Psoas muscle (tissue), 8 donors: ENCODE data around the gene RTBDN. TPM values are rescaled to one million over a fixed set of nuclear protein-coding genes. Genes with fewer than 3 reads are reported as not detected.

Experiments
- ATAC-seq, 4 donors: fragments of 200-7000 bp; cut with Tn5 transposase; one replicate each; pipeline ENCODE4 v1.9.1; 2020; ENCODE audit warnings: moderate library complexity in 3 of 4, mild to moderate bottlenecking in 2 of 4
- DNase-seq, 2 donors: peaks; one replicate each; pipeline ENCODE4 v3.0.0-alpha.2; 2020
- H3K27ac ChIP-seq: fragments of 200-600 bp; one replicate; pipeline ENCODE4 v1.8.0; 2022
- H3K27me3 ChIP-seq, 3 donors: fragments of 200-600 bp in 1 of 3; one replicate each; pipeline versions ENCODE4 v1.6.1 to v1.8.0; 2013 to 2022; ENCODE audit warnings: low read length in 2 of 3, mild to moderate bottlenecking in 2 of 3, moderate library complexity in 1 of 3; ENCODE audit not compliant: insufficient read depth in 3 of 3
- H3K36me3 ChIP-seq, 2 donors: fragments of 200-600 bp in 1 of 2; one replicate each; pipeline versions ENCODE4 v1.6.1 to v1.8.0; 2013 to 2022; ENCODE audit warnings: low read depth in 1 of 2, mild to moderate bottlenecking in 1 of 2, moderate library complexity in 1 of 2; ENCODE audit not compliant: insufficient read depth in 1 of 2
- H3K4me1 ChIP-seq: fragments of 200-600 bp; one replicate; pipeline ENCODE4 v1.8.0; 2022
- H3K4me3 ChIP-seq: fragments of 200-600 bp; one replicate; pipeline ENCODE4 v1.8.0; 2022; ENCODE audit warnings: mild to moderate bottlenecking
- H3K9me3 ChIP-seq: fragments of 200-600 bp; one replicate; pipeline ENCODE4 v1.8.0; 2022
- WGBS, 3 donors: extraction: QIAGEN DNeasy Blood & Tissue Kit; methylation state at CpG; one replicate each; pipeline versions ENCODE4 v1.1.6 to v1.1.7; 2013; 5-methylcytosine and 5-hydroxymethylcytosine counted together
- intact Hi-C, 2 donors: fragments of 100-400 bp; cut with DNase I; formaldehyde crosslinking; loops; one replicate each; pipeline versions ENCODE4 v1.11.0 to v1.14.2; 2022
- polyA plus RNA-seq, 3 donors: library from polyadenylated mRNA; stranded (reverse); fragments of 200-250 nt; gene quantifications; one replicate each; pipeline ENCODE4 v1.2.3, GENCODE V29; 2013
- total RNA-seq, 4 donors: library from RNA; stranded (reverse); fragmentation: NEBNext Ultra II Directional in 2 of 4; extraction: Animal tissue kit (Norgen Biotek cat#: 25700) in 2 of 4; gene quantifications; one replicate each; pipeline versions ENCODE4 v1.2.1 to v1.2.4, GENCODE V29; 2021 to 2023
- TF ChIP-seq, protein P1 (sequence below): fragments of 200-600 bp; IDR thresholded peaks from one replicate; pipeline ENCODE4 v1.8.0; 2022; ENCODE audit warnings: antibody characterized with exemption
- donor health status: healthy with polysubstance abuse.
- donor health status: DM: no; HTN: no; CAD: no; lungs with moderate emphysema.
- donor health status: Bipolar disorder and iron deficiency.
- donor health status: healthy.
- donor health status: DM: yes; HTN: yes; CAD: no.
- donor health status: DM: no; HTN: no; CAD: no.
- donor health status: DM: no; HTN: no; CAD: no.
- donor health status: DM: yes; HTN: yes; CAD: no.

Gene RTBDN
- total and polyA plus RNA-seq, 7 donors = 0.05 TPM; not detected in 6

GRCh38 chr19:12875086-12875485 is 40.7 kb upstream of the RTBDN start:
- Histone ChIP-seq H3K4me3 (no peak overlapping the region), H3K36me3 (peaks cover 3 to 42% of the 10 kb centered on the region in 2 donors), H3K4me1 (peaks cover 2% of the 10 kb centered on the region), H3K27me3 (no peaks in the 10 kb centered on the region), H3K9me3 (no peaks in the 10 kb centered on the region), H3K27ac (no peak overlapping the region)
- intact Hi-C loops = no loop called here
- TF ChIP-seq, protein P1, sequence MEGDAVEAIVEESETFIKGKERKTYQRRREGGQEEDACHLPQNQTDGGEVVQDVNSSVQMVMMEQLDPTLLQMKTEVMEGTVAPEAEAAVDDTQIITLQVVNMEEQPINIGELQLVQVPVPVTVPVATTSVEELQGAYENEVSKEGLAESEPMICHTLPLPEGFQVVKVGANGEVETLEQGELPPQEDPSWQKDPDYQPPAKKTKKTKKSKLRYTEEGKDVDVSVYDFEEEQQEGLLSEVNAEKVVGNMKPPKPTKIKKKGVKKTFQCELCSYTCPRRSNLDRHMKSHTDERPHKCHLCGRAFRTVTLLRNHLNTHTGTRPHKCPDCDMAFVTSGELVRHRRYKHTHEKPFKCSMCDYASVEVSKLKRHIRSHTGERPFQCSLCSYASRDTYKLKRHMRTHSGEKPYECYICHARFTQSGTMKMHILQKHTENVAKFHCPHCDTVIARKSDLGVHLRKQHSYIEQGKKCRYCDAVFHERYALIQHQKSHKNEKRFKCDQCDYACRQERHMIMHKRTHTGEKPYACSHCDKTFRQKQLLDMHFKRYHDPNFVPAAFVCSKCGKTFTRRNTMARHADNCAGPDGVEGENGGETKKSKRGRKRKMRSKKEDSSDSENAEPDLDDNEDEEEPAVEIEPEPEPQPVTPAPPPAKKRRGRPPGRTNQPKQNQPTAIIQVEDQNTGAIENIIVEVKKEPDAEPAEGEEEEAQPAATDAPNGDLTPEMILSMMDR = no peak
- ATAC-seq (no peak), DNase-seq (no peak)
- WGBS, 3 donors = 90 to 94% (median 93%) methylated on average over 6 of the region's 6 CpGs

DNA sequence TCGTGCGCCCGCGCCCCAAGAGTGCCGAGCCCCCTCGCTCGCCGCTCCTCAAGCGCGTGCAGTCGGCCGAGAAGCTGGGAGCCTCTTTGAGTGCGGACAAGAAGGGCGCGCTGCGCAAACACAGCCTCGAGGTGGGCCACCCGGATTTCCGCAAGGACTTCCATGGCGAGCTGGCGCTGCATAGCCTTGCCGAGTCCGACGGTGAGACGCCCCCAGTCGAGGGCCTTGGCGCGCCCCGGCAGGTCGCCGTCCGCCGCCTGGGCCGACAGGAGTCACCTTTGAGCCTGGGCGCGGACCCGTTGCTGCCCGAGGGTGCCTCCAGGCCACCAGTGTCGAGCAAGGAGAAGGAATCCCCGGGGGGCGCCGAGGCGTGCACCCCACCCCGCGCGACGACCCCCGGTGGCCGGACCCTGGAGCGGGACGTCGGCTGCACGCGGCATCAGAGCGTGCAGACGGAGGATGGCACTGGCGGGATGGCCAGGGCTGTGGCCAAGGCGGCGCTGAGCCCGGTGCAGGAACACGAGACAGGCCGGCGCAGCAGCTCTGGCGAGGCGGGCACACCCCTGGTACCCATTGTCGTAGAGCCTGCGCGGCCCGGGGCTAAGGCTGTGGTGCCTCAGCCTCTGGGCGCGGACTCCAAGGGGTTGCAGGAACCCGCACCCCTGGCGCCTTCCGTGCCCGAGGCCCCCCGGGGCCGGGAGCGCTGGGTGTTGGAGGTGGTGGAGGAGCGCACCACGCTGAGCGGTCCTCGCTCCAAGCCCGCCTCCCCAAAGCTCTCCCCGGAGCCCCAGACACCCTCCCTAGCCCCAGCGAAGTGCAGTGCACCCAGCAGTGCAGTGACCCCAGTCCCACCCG is 39.7 kb upstream of the RTBDN start:
- no peaks in the 10 kb centered on the region for H3K4me1 ChIP-seq
- intact Hi-C loops = no loop called here
- peaks cover 3 to 42% of the 10 kb centered on the region in 2 donors for H3K36me3 ChIP-seq
- H3K9me3 ChIP-seq = no peaks in the 10 kb centered on the region
- no peak for ATAC-seq
- H3K27ac ChIP-seq = no peak overlapping the region
- TF ChIP-seq, protein P1 = no peak
- WGBS, 3 donors = 82 to 93% (median 90%) methylated on average over 57 to 86 of the region's 86 CpGs
- H3K27me3 ChIP-seq = no peaks in the 10 kb centered on the region
- H3K4me3 ChIP-seq = peak overlapping the region; percentile 45
- no peak for DNase-seq

- intact Hi-C loops = no loop called here
- H3K36me3 ChIP-seq = peaks cover 0 to 37% of the 10 kb centered on the region in 2 donors
- H3K27me3 ChIP-seq = no peaks in the 10 kb centered on the region
- H3K4me1 ChIP-seq = no peaks in the 10 kb centered on the region
- TF ChIP-seq, protein P1 = no peak
- peak; percentile 51 to 72 for DNase-seq
- H3K27ac ChIP-seq = no peak overlapping the region
- no peaks in the 10 kb centered on the region for H3K9me3 ChIP-seq
- peak; percentile 56 to 88 (median 84) for ATAC-seq
- WGBS, 3 donors = 55 to 64% (median 58%) methylated on average over 70 of the region's 70 CpGs
- H3K4me3 ChIP-seq = peak overlapping the region; percentile 45
These were observed 38.8 kb upstream of the RTBDN start for GRCh38 chr19:12872941-12873890.

GRCh38 chr19:12872255-12872654 is 37.9 kb upstream of the RTBDN start:
- peaks cover 0 to 27% of the 10 kb centered on the region in 2 donors for H3K36me3 ChIP-seq
- no peak for DNase-seq
- H3K4me1 ChIP-seq = peaks cover 4% of the 10 kb centered on the region
- peaks cover 0 to 9% (median 5%) of the 10 kb centered on the region in 3 donors for H3K27me3 ChIP-seq
- ATAC-seq = no peak
- intact Hi-C loops = no loop called here
- TF ChIP-seq, protein P1 = no peak
- H3K27ac ChIP-seq = no peak overlapping the region
- WGBS, 3 donors = 87 to 91% (median 88%) methylated on average over 5 of the region's 5 CpGs
- H3K9me3 ChIP-seq = no peaks in the 10 kb centered on the region
- no peak overlapping the region for H3K4me3 ChIP-seq
